GM12891 (cell line): ENCODE measurements around the gene ATXN1.

Experiments
- PAX5 ChIP-seq: IDR thresholded peaks from 2 replicates; pipeline ENCODE4 v1.6.1; 2011; ENCODE audit warnings: low read length, moderate library complexity, mild to moderate bottlenecking; ENCODE audit not compliant: insufficient read depth, severe bottlenecking
- POLR2A ChIP-seq: IDR thresholded peaks from 2 replicates; pipeline ENCODE4 v1.6.1; 2011; ENCODE audit warnings: low read depth, low read length, control low read depth
- POLR2AphosphoS5 ChIP-seq: IDR thresholded peaks from 2 replicates; pipeline ENCODE4 v1.6.1; 2011; ENCODE audit warnings: low read depth, low read length, control low read depth
- SPI1 ChIP-seq: IDR thresholded peaks from 2 replicates; pipeline ENCODE4 v1.6.1; 2011; ENCODE audit warnings: low read depth, low read length, control low read depth

GRCh38 chr6:16591396-16592222 is 169.7 kb downstream of the ATXN1 start:
- TF ChIP-seq POLR2A (no peak), POLR2AphosphoS5 (no peak; the same call in 1 of the 2 replicates), SPI1 (peak; percentile 72), PAX5 (no peak)
